Measurements from ENCODE around the gene PAPSS2.

The PAPSS2 gene

DNA sequence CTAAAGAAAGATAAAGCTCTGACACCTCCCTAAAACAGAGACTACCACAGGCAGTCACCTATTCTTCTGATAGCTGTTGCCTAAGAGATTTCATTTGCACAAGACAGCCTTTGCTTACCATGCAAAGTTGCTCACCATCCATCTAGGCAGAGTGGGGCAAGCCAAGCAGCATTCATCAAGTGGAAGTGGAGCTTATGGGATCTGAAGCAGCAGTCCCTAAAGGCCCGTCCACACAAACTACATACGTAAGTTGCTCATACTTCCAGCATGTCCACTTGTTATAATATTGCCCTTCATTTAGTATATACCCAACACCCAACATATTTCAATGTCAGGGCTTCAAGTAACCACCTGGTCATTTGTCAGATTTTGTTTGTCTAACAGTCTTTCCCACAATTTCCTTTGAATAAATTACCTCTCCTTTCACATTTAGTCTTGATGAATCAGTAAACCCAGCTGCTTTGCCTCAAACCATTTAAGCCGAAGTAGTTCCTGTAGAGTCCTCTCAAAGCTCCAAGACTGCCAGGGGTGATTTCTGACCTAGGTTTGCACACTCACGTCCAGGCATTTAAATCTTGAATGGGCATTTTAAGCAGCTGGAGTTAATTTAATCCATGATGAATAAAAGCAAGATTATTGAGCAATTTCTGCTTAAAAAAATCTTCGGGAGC, 90.5 kb downstream of the PAPSS2 start:
- no peaks in the 10 kb centered on the region for H3K27me3 ChIP-seq (replicated peaks; ENCODE audit: control insufficient read depth, insufficient read depth, low read length)
- TF ChIP-seq CTCF (IDR thresholded peaks at IDR 0.05; ENCODE audit: insufficient read depth, low read length, poor library complexity, severe bottlenecking): no peak
- no peaks in the 10 kb centered on the region; the same call in none of the 2 replicates for H3K36me3 ChIP-seq (ENCODE audit: control insufficient read depth, insufficient read depth, low read length)
- DNase-seq (ENCODE audit: extremely low read depth, insufficient read length): no peak
- H3K4me3 ChIP-seq (replicated peaks; ENCODE audit: low read depth, low read length): no peak overlapping the region

- no peak for DNase-seq (ENCODE audit: extremely low read depth, insufficient read length)
- no peaks in the 10 kb centered on the region; the same call in none of the 2 replicates for H3K36me3 ChIP-seq (ENCODE audit: control insufficient read depth, insufficient read depth, low read length)
- H3K27me3 ChIP-seq (replicated peaks; ENCODE audit: control insufficient read depth, insufficient read depth, low read length): no peaks in the 10 kb centered on the region
- no peak overlapping the region for H3K4me3 ChIP-seq (replicated peaks; ENCODE audit: low read depth, low read length)
- no peak for TF ChIP-seq CTCF (IDR thresholded peaks at IDR 0.05; ENCODE audit: insufficient read depth, low read length, poor library complexity, severe bottlenecking)
Observed at GRCh38 chr10:87750817-87751216, 91.1 kb downstream of the PAPSS2 start.

- TF ChIP-seq CTCF (IDR thresholded peaks at IDR 0.05; ENCODE audit: insufficient read depth, low read length, poor library complexity, severe bottlenecking): no peak
- no peaks in the 10 kb centered on the region for H3K27me3 ChIP-seq (replicated peaks; ENCODE audit: control insufficient read depth, insufficient read depth, low read length)
- peaks cover 2% of the 10 kb centered on the region for H3K36me3 ChIP-seq (ENCODE audit: control insufficient read depth, insufficient read depth, low read length)
- DNase-seq (ENCODE audit: extremely low read depth, insufficient read length): no peak
- no peak overlapping the region for H3K4me3 ChIP-seq (replicated peaks; ENCODE audit: low read depth, low read length)
Observed at GRCh38 chr10:87751274-87751673, 91.6 kb downstream of the PAPSS2 start.

- Histone ChIP-seq H3K36me3 (ENCODE audit: control insufficient read depth, insufficient read depth, low read length) (peaks cover 2% of the 10 kb centered on the region), H3K4me3 (replicated peaks; ENCODE audit: low read depth, low read length) (no peak overlapping the region), H3K27me3 (replicated peaks; ENCODE audit: control insufficient read depth, insufficient read depth, low read length) (no peaks in the 10 kb centered on the region)
- TF ChIP-seq CTCF (IDR thresholded peaks at IDR 0.05; ENCODE audit: insufficient read depth, low read length, poor library complexity, severe bottlenecking): no peak
- no peak for DNase-seq (ENCODE audit: extremely low read depth, insufficient read length)
Observed at GRCh38 chr10:87752566-87752965, 92.9 kb downstream of the PAPSS2 start.

DNA sequence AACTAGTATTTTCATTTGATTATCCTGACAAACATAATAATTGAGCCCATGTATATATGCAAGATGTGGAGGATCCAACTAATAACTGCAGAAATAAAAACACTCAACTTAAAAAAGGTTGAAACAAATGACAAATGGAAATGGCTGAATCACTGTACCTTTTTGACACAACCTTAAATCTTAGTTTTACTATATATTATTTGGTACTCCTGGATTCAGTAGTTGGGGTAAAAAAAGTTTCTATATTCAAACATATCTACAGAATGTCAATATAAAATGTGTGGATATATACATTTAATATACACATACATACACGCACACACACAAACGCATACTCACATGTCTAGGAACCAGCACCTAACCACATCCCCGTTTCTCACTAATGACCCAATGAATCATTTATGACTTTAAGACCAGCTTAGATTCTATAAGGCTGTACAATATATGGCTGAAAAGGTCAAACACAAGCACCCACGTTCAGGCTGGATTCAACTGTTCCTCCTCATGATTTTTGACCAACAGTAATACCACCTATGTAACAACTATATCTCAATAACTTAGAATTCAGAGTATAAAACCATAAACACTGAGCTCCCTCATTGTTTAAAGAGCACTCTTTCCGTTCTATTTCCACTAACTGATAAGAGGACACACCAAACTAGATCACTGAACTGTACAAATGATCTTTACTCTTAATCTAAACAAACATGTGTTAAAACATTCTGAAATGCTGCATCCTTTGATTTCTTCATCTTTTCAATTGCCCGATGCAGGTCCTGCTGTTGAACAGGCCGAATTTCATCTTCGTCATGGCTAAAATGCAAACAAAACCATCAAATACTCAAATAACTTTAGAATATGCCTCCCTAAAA, 94.6 kb downstream of the PAPSS2 start:
- Histone ChIP-seq H3K36me3 (ENCODE audit: control insufficient read depth, insufficient read depth, low read length) (peaks cover 2% of the 10 kb centered on the region), H3K27me3 (replicated peaks; ENCODE audit: control insufficient read depth, insufficient read depth, low read length) (no peaks in the 10 kb centered on the region), H3K4me3 (replicated peaks; ENCODE audit: low read depth, low read length) (no peak overlapping the region)
- no peak for TF ChIP-seq CTCF (IDR thresholded peaks at IDR 0.05; ENCODE audit: insufficient read depth, low read length, poor library complexity, severe bottlenecking)
- DNase-seq (ENCODE audit: extremely low read depth, insufficient read length): no peak

Measured in GM06990 (cell line).